Measurements from ENCODE around the gene ZNF189. TPM values are rescaled to one million over a fixed set of nuclear protein-coding genes. Genes with fewer than 3 reads are reported as not detected.
A peak's percentile ranks its signal among the peaks of the same experiment; 100 is the strongest.

Gene ZNF189
- total and polyA plus RNA-seq, 9 donors = 11.3 to 30.5 (median 25.1) TPM

- Histone ChIP-seq H3K27ac (no peak overlapping the region), H3K27me3 (no peaks in the 10 kb centered on the region), H3K36me3 (peaks cover 4% of the 10 kb centered on the region), H3K4me3 (no peak overlapping the region), H3K9me3 (peaks cover 3 to 13% of the 10 kb centered on the region in 2 donors), H3K4me1 (ENCODE audit: insufficient read depth) (peaks cover 2% of the 10 kb centered on the region)
- DNase-seq = peak in 1 of 5 donors; percentile 36
- intact Hi-C loops (cut with DNase I) = no loop called here
- 21 to 41% (median 30%) methylated on average over 5 of the region's 5 CpGs for WGBS, 3 donors
- no peak for TF ChIP-seq CTCF (IDR thresholded peaks at IDR 0.05)
- TF ChIP-seq POLR2A (IDR thresholded peaks at IDR 0.05) = no peak
- TF ChIP-seq EP300 (IDR thresholded peaks at IDR 0.05) = no peak
These were observed 1.5 kb downstream of the ZNF189 start for GRCh38 chr9:101400120-101400519.

GRCh38 chr9:101403516-101404285 lies 5.0 kb downstream of the ZNF189 start:
- 92 to 96% (median 95%) methylated on average over 9 of the region's 9 CpGs for WGBS, 3 donors
- no peak for TF ChIP-seq EP300 (IDR thresholded peaks at IDR 0.05)
- no peak for TF ChIP-seq POLR2A (IDR thresholded peaks at IDR 0.05)
- TF ChIP-seq CTCF (IDR thresholded peaks at IDR 0.05) = no peak
- H3K27me3 ChIP-seq = no peaks in the 10 kb centered on the region
- H3K4me1 ChIP-seq (ENCODE audit: insufficient read depth) = peaks cover 2% of the 10 kb centered on the region
- H3K4me3 ChIP-seq = no peak overlapping the region
- peaks cover 4% of the 10 kb centered on the region for H3K36me3 ChIP-seq
- H3K27ac ChIP-seq = no peak overlapping the region
- intact Hi-C loops (cut with DNase I) = no loop called here
- no peak for DNase-seq
- H3K9me3 ChIP-seq = peaks cover 3 to 37% of the 10 kb centered on the region in 2 donors

GRCh38 chr9:101408374-101409078 lies 9.9 kb downstream of the ZNF189 start:
- no peak for DNase-seq
- Histone ChIP-seq H3K27me3 (no peaks in the 10 kb centered on the region), H3K9me3 (peaks cover 14 to 55% of the 10 kb centered on the region in 2 donors), H3K36me3 (peaks cover 4% of the 10 kb centered on the region), H3K27ac (no peak overlapping the region), H3K4me3 (no peak overlapping the region), H3K4me1 (ENCODE audit: insufficient read depth) (no peaks in the 10 kb centered on the region)
- intact Hi-C loops (cut with DNase I) = no loop called here
- WGBS, 3 donors = 96 to 98% (median 97%) methylated on average over 5 of the region's 5 CpGs
- no peak for TF ChIP-seq EP300 (IDR thresholded peaks at IDR 0.05)

GRCh38 chr9:101409079-101409477 lies 10.4 kb downstream of the ZNF189 start:
- intact Hi-C loops (cut with DNase I) = no loop called here
- 98 to 99% (median 99%) methylated on average over 4 of the region's 4 CpGs for WGBS, 3 donors
- no peak overlapping the region for H3K27ac ChIP-seq
- no peak for DNase-seq
- TF ChIP-seq CTCF (IDR thresholded peaks at IDR 0.05) = no peak
- no peak for TF ChIP-seq EP300 (IDR thresholded peaks at IDR 0.05)
- TF ChIP-seq POLR2A (IDR thresholded peaks at IDR 0.05) = no peak
- no peak overlapping the region for H3K4me3 ChIP-seq
- peaks cover 12 to 53% of the 10 kb centered on the region in 2 donors for H3K9me3 ChIP-seq
- H3K27me3 ChIP-seq = no peaks in the 10 kb centered on the region
- no peaks in the 10 kb centered on the region for H3K4me1 ChIP-seq (ENCODE audit: insufficient read depth)
- no peaks in the 10 kb centered on the region for H3K36me3 ChIP-seq

- no peak for DNase-seq
- Histone ChIP-seq H3K9me3 (peaks cover under 1 to 24% of the 10 kb centered on the region in 2 donors), H3K4me1 (ENCODE audit: insufficient read depth) (no peaks in the 10 kb centered on the region), H3K4me3 (no peak overlapping the region), H3K36me3 (no peaks in the 10 kb centered on the region), H3K27ac (no peak overlapping the region), H3K27me3 (no peaks in the 10 kb centered on the region)
- intact Hi-C loops (cut with DNase I) = no loop called here
- no peak for TF ChIP-seq CTCF (IDR thresholded peaks at IDR 0.05)
- TF ChIP-seq POLR2A (IDR thresholded peaks at IDR 0.05) = no peak
- TF ChIP-seq EP300 (IDR thresholded peaks at IDR 0.05) = no peak
These were observed 16.2 kb downstream of the ZNF189 start for GRCh38 chr9:101414839-101415238.
